CD4-positive, alpha-beta T cell treated with Interleukin-21 for 1 hour (primary cell): Measurements from ENCODE around the gene PTPN4.

Experiments used
- DNase-seq: peaks from one replicate; pipeline ENCODE4 v3.0.0-alpha.2; 2020

The PTPN4 gene

DNA sequence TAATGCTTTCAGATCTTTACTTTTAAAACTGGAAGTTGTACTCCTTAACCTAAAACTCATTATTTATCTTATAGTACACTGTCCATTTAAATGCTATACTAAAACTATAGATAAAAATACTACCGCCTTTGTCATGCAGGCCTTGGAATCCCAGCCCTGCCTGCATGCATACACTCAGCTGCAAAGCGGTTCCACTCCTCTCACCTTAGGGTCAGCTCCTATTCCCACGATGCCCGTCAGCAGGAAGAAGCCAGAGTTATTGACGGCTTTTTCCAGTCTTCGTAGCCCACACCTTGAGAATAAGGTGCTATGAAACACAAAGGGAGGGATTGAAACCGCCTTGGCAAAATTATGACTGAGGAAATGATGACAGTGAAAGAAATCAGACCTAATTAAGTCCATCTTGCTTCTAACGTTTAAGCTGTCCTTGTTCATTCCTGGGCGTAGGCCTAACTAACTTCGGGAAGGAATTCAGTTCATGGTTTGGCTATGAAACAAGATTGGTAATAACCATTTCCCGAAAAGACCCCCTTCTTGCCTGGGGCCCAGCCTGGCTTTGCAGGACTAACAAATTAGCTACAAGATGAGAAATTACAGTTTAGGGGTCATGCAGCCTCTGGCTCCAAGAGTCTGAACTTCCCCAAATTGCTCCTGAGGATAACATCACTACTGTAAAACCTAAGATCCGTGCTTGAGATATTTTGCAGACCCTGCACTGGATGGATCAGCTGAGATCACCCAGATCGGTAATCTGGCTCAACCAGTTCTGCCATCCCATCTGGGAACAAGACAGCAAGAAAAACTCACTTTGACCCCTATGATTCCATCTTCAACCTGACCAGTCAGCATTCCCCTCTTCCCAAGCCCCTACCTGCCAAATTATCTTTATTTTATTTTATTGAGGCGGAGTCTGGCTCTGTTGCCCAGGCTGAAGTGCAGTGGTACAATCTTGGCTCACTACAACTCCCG, 270.2 kb downstream of the PTPN4 start:
- DNase-seq = no peak

GRCh38 chr2:120032297-120032696, 272.6 kb downstream of the PTPN4 start:
- DNase-seq = no peak
